Stimulated activated CD4-positive, alpha-beta T cell treated with anti-CD3 and anti-CD28 coated beads, TNF-alpha, amount 100 ng/mL, for 1 hour (primary cell): ENCODE results near the gene KRTAP4-2.
"Not testable (repeated sequence)": the region's sequence is repeated elsewhere in the genome, so short reads cannot be mapped to it uniquely, and the experiment has no call there.

Experiments used
- DNase-seq, 3 donors: peaks; one replicate each; pipeline ENCODE4 v3.0.0-alpha.2; 2020; ENCODE audit warnings: low read depth in 3 of 3, low spot score in 1 of 3

The KRTAP4-2 gene

GRCh38 chr17:41163828-41164227 lies 14.2 kb downstream of the KRTAP4-2 start:
- DNase-seq: no peak

GRCh38 chr17:41160648-41161047 lies 17.4 kb downstream of the KRTAP4-2 start, which contains the start of gene KRTAP4-4:
Gene KRTAP4-4, minus strand, starts transcription at chr17:41160748. Its CDS starts 57 bp downstream, at chr17:41160691.
- DNase-seq: no peak

- DNase-seq: not testable (repeated sequence)
These were observed 17.8 kb downstream of the KRTAP4-2 start for GRCh38 chr17:41160190-41160589.

GRCh38 chr17:41153856-41154255 lies 24.2 kb downstream of the KRTAP4-2 start:
- DNase-seq: no peak

- no peak for DNase-seq
These were observed 26.5 kb downstream of the KRTAP4-2 start for GRCh38 chr17:41151525-41151924.

- no peak for DNase-seq
These were observed 28.0 kb downstream of the KRTAP4-2 start for GRCh38 chr17:41150026-41150425.

GRCh38 chr17:41149652-41149985 lies 28.4 kb downstream of the KRTAP4-2 start, which contains the start of gene KRTAP4-5:
Gene KRTAP4-5, minus strand, starts transcription at chr17:41149825. Its CDS starts 58 bp downstream, at chr17:41149767.
- no peak for DNase-seq

- not testable (repeated sequence) for DNase-seq
These were observed 28.9 kb downstream of the KRTAP4-2 start for GRCh38 chr17:41148971-41149651.

GRCh38 chr17:41147531-41148204 lies 30.4 kb downstream of the KRTAP4-2 start:
- DNase-seq: no peak

- DNase-seq: no peak
These were observed 32.8 kb downstream of the KRTAP4-2 start for GRCh38 chr17:41145261-41145660.

GRCh38 chr17:41144846-41145245 lies 33.2 kb downstream of the KRTAP4-2 start:
- DNase-seq: no peak

- no peak for DNase-seq
These were observed 36.7 kb downstream of the KRTAP4-2 start for GRCh38 chr17:41141361-41141760.

- DNase-seq: no peak
These were observed 37.5 kb downstream of the KRTAP4-2 start, which contains the start of gene KRTAP4-6 for GRCh38 chr17:41140360-41141131. Gene KRTAP4-6, minus strand, starts transcription at chr17:41140544. Its CDS starts 57 bp downstream, at chr17:41140487.

- DNase-seq: not testable (repeated sequence)
These were observed 38.2 kb downstream of the KRTAP4-2 start for GRCh38 chr17:41139865-41140264.

GRCh38 chr17:41133880-41134735 lies 43.9 kb downstream of the KRTAP4-2 start:
- no peak for DNase-seq

GRCh38 chr17:41131979-41132378 lies 46.0 kb downstream of the KRTAP4-2 start:
- no peak for DNase-seq
